Measurements from ENCODE around the gene PRKAR2B.
"Not testable (repeated sequence)": the region's sequence is repeated elsewhere in the genome, so short reads cannot be mapped to it uniquely, and the experiment has no call there.

The PRKAR2B gene

GRCh38 chr7:107049480-107049879 lies 5.0 kb downstream of the PRKAR2B start:
- no peak for DNase-seq

DNA sequence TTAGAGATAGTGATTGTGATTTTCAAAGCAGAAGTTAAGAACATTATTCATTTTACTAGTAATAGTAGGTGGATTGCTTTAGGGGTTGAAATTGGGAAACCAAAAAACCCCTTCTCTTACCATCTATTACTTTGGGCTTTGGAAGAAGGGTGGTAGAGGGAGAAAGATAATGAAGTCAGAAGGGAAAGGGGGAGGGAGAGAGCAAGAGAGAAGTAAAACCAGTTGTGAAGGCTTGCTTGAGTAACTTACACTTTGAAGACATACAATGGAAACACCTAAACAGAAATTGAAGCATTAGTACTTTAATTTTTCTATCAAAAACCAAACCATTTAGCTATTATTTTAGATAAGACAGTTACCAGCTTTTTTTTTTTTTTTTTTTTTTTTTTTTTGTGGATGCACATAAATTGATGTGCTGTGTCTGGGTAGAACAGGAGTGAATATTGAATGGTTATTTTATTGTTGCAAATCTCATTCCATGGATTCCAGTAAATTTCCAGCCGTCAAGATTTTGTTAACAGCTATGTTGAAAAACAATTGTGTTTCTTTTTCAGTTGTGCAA lies 5.5 kb downstream of the PRKAR2B start:
- no peak for DNase-seq

- DNase-seq = no peak
Measured at GRCh38 chr7:107051376-107051775, 6.9 kb downstream of the PRKAR2B start.

DNA sequence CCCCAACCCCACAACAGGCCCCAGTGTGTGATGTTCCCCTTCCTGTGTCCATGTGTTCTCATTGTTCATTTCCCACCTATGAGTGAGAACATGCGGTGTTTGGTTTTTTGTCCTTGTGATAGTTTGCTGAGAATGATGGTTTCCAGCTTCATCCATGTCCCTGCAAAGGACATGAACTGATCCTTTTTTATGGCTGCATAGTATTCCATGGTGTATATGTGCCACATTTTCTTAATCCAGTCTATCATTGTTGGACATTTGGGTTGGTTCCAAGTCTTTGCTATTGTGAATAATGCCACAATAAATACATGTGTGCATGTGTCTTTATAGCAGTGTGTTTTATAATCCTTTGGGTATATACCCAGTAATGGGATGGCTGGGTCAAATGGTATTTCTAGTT lies 10.5 kb downstream of the PRKAR2B start:
- DNase-seq = not testable (repeated sequence)

- not testable (repeated sequence) for DNase-seq
Measured at GRCh38 chr7:107056058-107056457, 11.6 kb downstream of the PRKAR2B start.

- no peak for DNase-seq
Measured at GRCh38 chr7:107056728-107057473, 12.4 kb downstream of the PRKAR2B start.

DNA sequence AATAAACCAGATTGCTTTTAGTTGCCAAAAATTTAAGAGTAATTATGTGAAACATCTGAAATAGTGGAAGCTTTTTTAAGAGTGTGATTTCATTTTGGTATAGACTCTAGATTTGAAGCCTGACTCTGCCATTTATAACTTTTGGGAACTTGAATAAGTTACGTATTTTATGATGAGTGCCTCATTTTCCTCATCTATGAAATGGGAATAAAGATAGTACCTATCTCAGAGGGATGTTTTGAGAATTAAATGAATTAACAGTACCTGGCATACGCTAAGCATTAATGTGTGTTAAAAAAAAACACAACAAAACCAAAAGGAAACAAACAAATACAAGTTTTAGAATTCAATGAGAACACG lies 12.9 kb downstream of the PRKAR2B start:
- DNase-seq = no peak

DNA sequence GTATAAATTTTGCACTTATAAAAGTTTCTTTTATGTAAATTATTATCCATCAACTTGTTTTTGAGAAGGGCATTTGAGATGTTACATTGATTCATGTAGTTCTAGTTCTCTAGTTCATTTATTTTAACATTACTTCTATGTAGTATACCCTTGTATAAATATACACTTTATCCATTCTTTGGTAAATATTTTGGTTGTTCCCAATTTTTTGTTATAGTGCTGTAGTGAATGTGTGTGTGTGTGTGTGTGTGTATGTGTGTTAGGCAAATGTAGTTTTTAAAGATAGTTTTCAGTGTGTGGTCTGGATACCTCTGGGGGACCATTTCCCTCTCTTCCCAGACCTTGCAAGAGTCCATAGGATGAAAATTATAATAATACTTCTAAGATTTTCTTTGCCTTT lies 15.0 kb downstream of the PRKAR2B start:
- DNase-seq = no peak

DNA sequence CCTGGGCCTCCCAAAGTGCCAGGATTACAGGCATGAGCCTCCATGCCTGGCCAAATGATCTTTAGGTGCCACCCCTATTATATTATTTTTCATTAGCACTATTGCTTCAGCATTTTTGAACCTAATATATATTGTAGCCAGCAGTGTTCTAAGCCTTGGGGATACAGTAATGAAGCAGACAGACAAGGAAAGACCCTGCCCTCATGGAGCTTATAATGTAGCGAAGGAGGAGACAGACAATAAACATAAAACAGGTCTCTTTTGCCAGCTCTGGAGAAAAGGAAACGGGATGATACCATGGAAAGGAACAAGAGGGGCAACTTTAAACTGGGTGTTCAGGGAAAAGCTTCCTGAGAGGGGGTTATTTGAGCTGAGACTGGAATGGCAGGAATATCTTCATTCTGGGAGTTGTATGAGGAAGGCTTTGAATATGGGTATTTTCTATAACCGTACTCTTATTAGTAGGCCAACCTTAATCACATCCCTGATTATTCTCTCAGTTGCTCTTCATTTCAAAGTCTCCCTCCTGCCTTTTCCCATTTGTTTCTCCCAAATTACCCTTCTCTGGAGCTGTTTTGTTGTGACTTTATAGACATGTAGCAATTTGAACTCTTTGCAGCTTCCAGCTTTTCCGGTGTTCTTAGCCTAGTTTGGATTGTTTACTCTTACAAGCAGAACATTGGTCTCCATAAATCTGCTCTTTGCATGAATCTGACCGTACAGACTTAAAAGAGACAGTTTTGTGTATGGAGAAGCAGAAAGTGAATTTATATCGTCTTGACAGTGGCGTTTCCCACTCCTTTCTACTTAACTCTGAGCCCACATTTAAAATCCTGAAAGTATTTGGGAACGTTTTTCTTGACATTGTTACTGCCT lies 19.0 kb downstream of the PRKAR2B start:
- no peak for DNase-seq

- DNase-seq = no peak
Measured at GRCh38 chr7:107064255-107064654, 19.8 kb downstream of the PRKAR2B start.

DNA sequence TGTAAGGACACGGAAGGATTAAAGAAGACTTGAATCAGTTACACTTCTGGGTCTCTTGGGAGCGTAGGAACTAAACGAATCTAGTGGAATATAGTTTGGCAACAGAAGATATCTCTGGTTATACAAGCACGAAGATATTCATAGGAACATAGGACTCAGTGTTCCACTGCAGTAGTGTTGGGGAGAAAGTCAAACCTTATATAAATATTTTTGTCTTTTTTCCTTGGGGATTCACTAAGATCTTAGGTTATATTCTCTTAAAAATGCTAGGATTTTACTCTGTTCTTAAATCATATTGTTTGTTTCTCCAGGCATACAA lies 21.4 kb downstream of the PRKAR2B start:
- no peak for DNase-seq

DNA sequence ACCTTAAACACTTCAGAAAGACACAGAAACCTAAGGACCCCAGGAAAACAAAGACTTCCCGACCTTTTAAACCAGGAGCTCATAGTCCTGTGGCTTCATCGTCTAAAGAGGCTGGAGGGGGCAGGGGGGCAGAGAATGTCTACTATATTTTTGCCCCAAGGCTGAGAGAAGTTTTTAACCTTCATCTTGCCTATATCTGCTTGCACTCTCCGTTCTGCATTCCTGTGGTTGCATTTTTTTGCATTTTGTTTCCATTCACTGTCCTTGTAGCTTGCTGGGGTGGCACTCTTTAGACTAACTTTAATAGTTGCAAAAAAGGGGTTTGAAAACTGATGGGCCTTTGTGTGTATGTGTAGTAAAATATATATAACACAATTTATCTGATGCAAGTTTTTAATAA lies 23.7 kb downstream of the PRKAR2B start:
- DNase-seq = no peak

- DNase-seq = no peak
Measured at GRCh38 chr7:107069457-107069856, 25.0 kb downstream of the PRKAR2B start.

DNA sequence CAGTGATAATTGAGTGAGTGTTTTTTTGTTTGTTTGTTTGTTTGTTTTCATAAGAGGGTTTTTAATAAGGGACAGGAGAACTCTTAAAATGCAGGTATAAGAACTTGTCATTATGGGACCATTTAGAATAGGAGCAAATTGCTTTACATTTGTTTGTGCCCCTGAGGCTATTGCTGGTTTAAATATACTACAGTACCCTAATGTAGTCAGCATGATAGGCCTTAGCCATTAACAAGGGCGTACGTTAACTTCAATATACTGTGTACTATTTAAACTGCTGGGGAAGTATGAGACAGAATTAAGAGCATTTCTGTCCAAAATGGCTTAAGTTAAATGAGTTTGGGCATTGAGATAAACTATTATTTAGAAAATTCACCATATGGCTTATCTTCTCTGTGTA lies 26.2 kb downstream of the PRKAR2B start:
- no peak for DNase-seq

DNA sequence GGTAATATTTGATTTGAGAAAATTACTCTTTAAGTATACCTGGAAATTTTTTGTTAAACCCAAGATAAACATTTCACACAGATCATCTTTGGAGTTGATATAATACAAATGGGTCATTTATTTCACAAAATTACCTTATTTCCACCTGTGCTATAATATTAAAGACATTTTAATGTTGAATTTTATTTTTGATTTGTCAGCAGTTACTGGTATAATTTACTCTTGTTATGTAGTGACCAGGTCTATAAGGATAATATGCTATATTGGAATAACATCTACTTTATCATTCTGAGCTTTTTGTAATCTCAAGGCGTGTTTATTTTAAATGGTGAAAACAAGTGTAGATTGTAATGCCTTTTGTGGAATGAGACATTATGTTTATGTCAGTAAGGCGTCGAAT lies 26.6 kb downstream of the PRKAR2B start:
- DNase-seq = no peak

GRCh38 chr7:107072133-107072532 lies 27.6 kb downstream of the PRKAR2B start:
- DNase-seq = no peak

DNA sequence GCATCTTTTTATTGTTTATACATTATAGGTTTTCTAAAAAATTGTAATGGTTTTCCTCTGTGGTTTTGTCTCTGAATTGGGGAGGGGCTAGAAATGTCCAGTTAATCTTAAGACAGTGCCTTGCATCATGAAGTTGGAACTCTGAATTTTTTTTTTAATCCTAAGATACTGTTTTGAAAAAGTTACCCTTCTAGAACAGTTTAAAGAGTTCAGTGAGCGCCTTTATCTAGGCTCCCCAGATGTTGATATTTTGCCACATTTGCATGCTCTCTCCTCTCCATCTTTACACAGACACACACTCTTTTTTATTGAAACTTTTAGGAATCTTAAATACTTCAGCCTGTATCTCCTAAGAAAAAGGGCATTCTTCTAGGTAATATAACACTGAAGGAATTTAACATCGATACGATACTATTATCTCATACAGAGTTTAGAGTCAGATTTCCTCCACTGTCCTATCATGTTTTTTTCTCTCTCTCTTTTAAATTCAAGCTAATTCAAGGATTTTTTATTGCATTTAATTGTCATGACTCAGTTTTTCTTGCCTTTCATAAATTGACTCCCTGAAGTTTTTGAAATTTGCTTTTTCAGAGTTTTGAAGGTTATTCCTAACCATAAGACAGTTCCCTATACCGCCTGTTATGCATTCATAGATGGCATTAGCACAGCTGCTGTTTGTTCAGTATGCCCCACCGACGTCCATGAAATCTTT lies 31.5 kb downstream of the PRKAR2B start:
- no peak for DNase-seq

DNA sequence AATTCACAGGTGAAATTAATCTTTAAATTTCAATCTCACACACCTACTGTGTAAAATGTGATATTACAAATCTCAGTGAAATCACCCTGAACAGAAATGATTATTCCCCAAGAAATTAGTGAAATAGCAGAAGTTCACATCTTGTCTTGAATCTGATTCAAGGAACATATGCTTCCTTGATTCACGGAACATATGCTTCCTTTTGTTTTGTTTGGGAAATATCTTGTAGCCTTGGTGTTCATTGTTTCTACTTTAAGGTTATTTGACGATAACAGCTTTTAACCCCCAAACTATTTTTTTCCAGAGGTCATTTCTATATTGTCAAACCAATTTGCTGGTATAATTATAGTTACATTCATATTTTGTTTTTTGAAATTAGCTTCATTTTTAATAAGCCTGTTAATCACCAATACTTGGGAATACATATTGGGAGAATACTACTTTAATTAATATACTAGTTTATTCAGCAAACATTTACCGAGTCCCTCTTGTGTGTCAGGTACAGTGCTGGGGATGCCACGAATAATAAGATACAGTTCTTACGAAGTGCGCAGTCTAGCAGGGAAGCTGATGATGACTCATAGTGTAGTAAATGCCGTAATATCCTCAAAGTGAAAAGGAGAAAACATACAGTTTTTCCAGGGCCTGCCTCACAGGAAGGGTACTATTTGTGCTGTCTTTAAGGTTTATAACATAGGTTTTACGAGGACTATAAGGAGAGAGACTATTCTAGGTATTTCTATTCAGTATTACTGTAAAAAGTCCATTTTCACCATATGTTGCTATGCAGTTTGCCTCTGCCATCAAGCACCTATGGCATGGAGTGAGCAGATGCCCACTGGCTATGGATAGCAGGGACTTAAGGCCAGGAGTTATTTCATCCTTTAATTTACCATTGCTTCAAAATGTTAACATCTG lies 32.5 kb downstream of the PRKAR2B start:
- no peak for DNase-seq

GRCh38 chr7:107077699-107078516 lies 33.4 kb downstream of the PRKAR2B start:
- DNase-seq = no peak

DNA sequence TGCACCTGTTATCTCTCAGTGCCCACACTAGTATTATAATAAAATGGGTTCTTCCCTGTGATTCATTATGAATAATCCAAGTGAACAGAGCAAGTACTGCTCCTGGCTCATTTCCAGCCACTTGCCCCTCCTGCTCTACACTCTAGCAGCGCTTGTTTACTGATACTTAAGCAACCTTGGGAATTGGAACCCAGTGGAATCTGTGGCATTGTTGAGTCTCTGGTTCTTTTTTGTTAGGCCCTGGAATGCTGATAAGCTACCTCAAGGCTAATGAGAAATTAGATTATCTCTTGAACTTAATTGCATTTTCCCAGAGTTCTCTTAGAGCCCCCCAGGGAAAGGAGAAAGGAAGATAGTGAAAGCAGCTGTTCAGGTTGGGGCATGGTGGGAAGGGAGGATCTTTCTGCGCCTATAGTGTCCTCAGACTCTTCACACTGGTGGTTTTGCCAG lies 34.0 kb downstream of the PRKAR2B start:
- no peak for DNase-seq

- DNase-seq = no peak
Measured at GRCh38 chr7:107079212-107079940, 34.9 kb downstream of the PRKAR2B start.
